WTC11 (cell line): ENCODE data around the gene RIPK3. TPM values are rescaled to one million over a fixed set of nuclear protein-coding genes. Genes with fewer than 3 reads are reported as not detected.

Source experiments
- ATAC-seq: fragments of 200-7000 bp; cut with Tn5 transposase; 2 replicates; pipeline ENCODE4 v1.10.0; 2021; ENCODE audit warnings: mild to moderate bottlenecking, moderate library complexity
- CTCF ChIA-PET: fragments of 300-600 bp; sonication (Branson Sonifier 250); formaldehyde crosslinking; loops from one replicate; lab custom pipeline; 2021; ENCODE audit warnings: antibody characterized with exemption; lab: Charles Lee
- POLR2A ChIA-PET: fragments of 350-600 bp; sonication (Branson Sonifier 250); formaldehyde crosslinking; loops from one replicate; lab custom pipeline; 2021; ENCODE audit warnings: antibody characterized with exemption; lab: Charles Lee
- DNase-seq: peaks from one replicate; pipeline ENCODE4 v3.0.0; 2021; ENCODE audit warnings: low spot score
- H3K27ac Mint-ChIP-seq: 2 replicates; pipeline ENCODE4 v1.8.0; 2021; ENCODE audit warnings: mixed read lengths
- H3K27me3 Mint-ChIP-seq: 2 replicates; pipeline ENCODE4 v1.8.0; 2021; ENCODE audit warnings: low read depth, mild to moderate bottlenecking, moderate library complexity, mixed read lengths
- H3K36me3 Mint-ChIP-seq: 2 replicates; pipeline ENCODE4 v1.8.0; 2021; ENCODE audit warnings: mixed read lengths
- H3K4me1 Mint-ChIP-seq: 2 replicates; pipeline ENCODE4 v1.8.0; 2022; ENCODE audit warnings: mixed read lengths
- H3K4me3 Mint-ChIP-seq: 2 replicates; pipeline ENCODE4 v1.8.0; 2021; ENCODE audit warnings: mild to moderate bottlenecking, moderate library complexity, mixed read lengths
- H3K9me3 Mint-ChIP-seq: 2 replicates; pipeline ENCODE4 v1.8.0; 2021; ENCODE audit warnings: mixed read lengths
- AFF4 ChIP-seq: sonication (generic); formaldehyde crosslinking; IDR thresholded peaks from 2 replicates; pipeline ENCODE4 v1.8.1; 2023; ENCODE audit warnings: mild to moderate bottlenecking, missing genetic modification reagents, borderline replicate concordance
- ARID4B ChIP-seq: sonication (generic); formaldehyde crosslinking; IDR thresholded peaks from 2 replicates; pipeline ENCODE4 v1.8.0; 2023; ENCODE audit warnings: missing genetic modification reagents, mild to moderate bottlenecking, borderline replicate concordance
- ATF1 ChIP-seq: sonication (generic); formaldehyde crosslinking; IDR thresholded peaks from 2 replicates; pipeline ENCODE4 v1.8.1; 2023; ENCODE audit warnings: mild to moderate bottlenecking, moderate library complexity, missing genetic modification reagents
- ELF4 ChIP-seq: sonication (generic); formaldehyde crosslinking; IDR thresholded peaks from 2 replicates; pipeline ENCODE4 v1.8.1; 2022; ENCODE audit warnings: low read depth, mild to moderate bottlenecking, moderate library complexity, missing genetic modification reagents
- ERG ChIP-seq: fragments of 250-450 bp; sonication (Bioruptor Pico); IDR thresholded peaks from 2 replicates; pipeline ENCODE4 v1.8.0; 2021; ENCODE audit warnings: mild to moderate bottlenecking
- FOXJ3 ChIP-seq: sonication (generic); formaldehyde crosslinking; IDR thresholded peaks from 2 replicates; pipeline ENCODE4 v1.9.0; 2021; ENCODE audit warnings: missing genetic modification reagents, mild to moderate bottlenecking, borderline replicate concordance
- KAT7 ChIP-seq: sonication (generic); formaldehyde crosslinking; IDR thresholded peaks from 2 replicates; pipeline ENCODE4 v1.8.1; 2023; ENCODE audit warnings: missing genetic modification reagents, mild to moderate bottlenecking, borderline replicate concordance
- NR1H2 ChIP-seq: sonication (generic); formaldehyde crosslinking; IDR thresholded peaks from 2 replicates; pipeline ENCODE4 v1.9.0; 2021; ENCODE audit warnings: mild to moderate bottlenecking, moderate library complexity, missing genetic modification reagents
- SMAD3 ChIP-seq: sonication (generic); formaldehyde crosslinking; IDR thresholded peaks from 2 replicates; pipeline ENCODE4 v1.8.0; 2022; ENCODE audit warnings: missing genetic modification reagents, mild to moderate bottlenecking, borderline replicate concordance
- SP1 ChIP-seq: sonication (generic); formaldehyde crosslinking; conservative IDR thresholded peaks from 2 replicates; pipeline ENCODE4 v1.8.1; 2022; ENCODE audit warnings: missing genetic modification reagents
- TEAD4 ChIP-seq: sonication (generic); formaldehyde crosslinking; IDR thresholded peaks from 2 replicates; pipeline ENCODE4 v1.8.0; 2022; ENCODE audit warnings: mild to moderate bottlenecking, missing genetic modification reagents
- ZMAT4 ChIP-seq: fragments of 250-450 bp; sonication (Bioruptor Pico); IDR thresholded peaks from 2 replicates; pipeline ENCODE4 v1.9.0; 2021; ENCODE audit warnings: mild to moderate bottlenecking
- ZNF263 ChIP-seq: sonication (generic); formaldehyde crosslinking; IDR thresholded peaks from 2 replicates; pipeline ENCODE4 v1.8.1; 2022; ENCODE audit warnings: low read depth, mild to moderate bottlenecking, moderate library complexity, missing genetic modification reagents
- ZNF281 ChIP-seq: sonication (generic); formaldehyde crosslinking; IDR thresholded peaks from 2 replicates; pipeline ENCODE4 v1.8.0; 2023; ENCODE audit warnings: mild to moderate bottlenecking, missing genetic modification reagents
- ZNF671 ChIP-seq: fragments of 250-450 bp; sonication (Bioruptor Pico); IDR thresholded peaks from 2 replicates; pipeline ENCODE4 v1.8.0; 2021; ENCODE audit warnings: mild to moderate bottlenecking
- total RNA-seq: library from RNA; stranded (reverse); gene quantifications from 3 replicates; pipeline ENCODE4 v1.2.3, GENCODE V29; 2021

The RIPK3 gene
- total RNA-seq, 1 experiment from 2014 or later: 0.83 TPM

GRCh38 chr14:24312736-24313507 is 26.9 kb downstream of the RIPK3 start:
- peaks cover 12% of the 10 kb centered on the region for H3K4me1 Mint-ChIP-seq
- no peak overlapping the region for H3K27ac Mint-ChIP-seq
- no peak overlapping the region for H3K4me3 Mint-ChIP-seq
- TF ChIP-seq FOXJ3: no peak
- no peak for TF ChIP-seq NR1H2
- no peak for TF ChIP-seq ZNF671 (CRISPR knock-in tag)
- TF ChIP-seq AFF4: no peak
- TF ChIP-seq ZNF263 (CRISPR knock-in tag): no peak
- TF ChIP-seq SP1 (CRISPR knock-in tag): no peak
- no peak for TF ChIP-seq SMAD3 (CRISPR knock-in tag)
- no peak for TF ChIP-seq ZNF281 (CRISPR knock-in tag)
- TF ChIP-seq ZMAT4 (CRISPR knock-in tag): no peak
- no peak for TF ChIP-seq ATF1 (CRISPR knock-in tag)
- no peak for TF ChIP-seq TEAD4 (CRISPR knock-in tag)
- TF ChIP-seq ELF4 (CRISPR knock-in tag): no peak
- peaks cover 5% of the 10 kb centered on the region for H3K36me3 Mint-ChIP-seq
- DNase-seq: no peak
- H3K27me3 Mint-ChIP-seq: peaks cover 60% of the 10 kb centered on the region
- ATAC-seq: no peak
- POLR2A ChIA-PET: no interaction called here
- H3K9me3 Mint-ChIP-seq: no peaks in the 10 kb centered on the region
- CTCF ChIA-PET: interaction anchor here (4.2 kb wide), 1 partner anchor 119 kb away, joined by 18 read pairs; no protein-coding TSS in a partner anchor

GRCh38 chr14:24311837-24312615 is 27.8 kb downstream of the RIPK3 start:
- H3K4me3 Mint-ChIP-seq: peak overlapping the region; percentile 47; the same call in 1 of the 2 replicates
- peaks cover 15% of the 10 kb centered on the region for H3K4me1 Mint-ChIP-seq
- H3K9me3 Mint-ChIP-seq: no peaks in the 10 kb centered on the region
- ATAC-seq: no peak
- no peak overlapping the region for H3K27ac Mint-ChIP-seq
- ChIA-PET CTCF (interaction anchor here (1.0 to 6.8 kb wide), 9 partner anchors 12 to 197 kb away, joined by 3 to 97 read pairs (median 18); partner anchors contain the start of genes ADCY4, DCAF11, DHRS1 and NOP9), POLR2A (interaction anchor here (0.7 kb wide), 1 partner anchor 36 kb away, joined by 3 read pairs; no protein-coding TSS in a partner anchor)
- H3K27me3 Mint-ChIP-seq: peaks cover 51% of the 10 kb centered on the region
- H3K36me3 Mint-ChIP-seq: peaks cover 5% of the 10 kb centered on the region
- DNase-seq: no peak
- no peak for TF ChIP-seq ERG (CRISPR knock-in tag)
- no peak for TF ChIP-seq ARID4B (CRISPR knock-in tag)
- TF ChIP-seq AFF4: no peak
- no peak for TF ChIP-seq KAT7
- no peak for TF ChIP-seq ZNF671 (CRISPR knock-in tag)
